ENCODE results near the gene MEGF6.

The MEGF6 gene

GRCh38 chr1:3553166-3553939 is 58.0 kb downstream of the MEGF6 start:
- ChIA-PET CTCF (interaction anchor here (1.2 to 1.4 kb wide), 2 partner anchors 13 to 66 kb away, joined by 3 to 4 read pairs; no protein-coding TSS in a partner anchor), POLR2A (no interaction called here)
- no peak for DNase-seq (ENCODE audit: extremely low spot score)
- no peak for TF ChIP-seq CTCF (IDR thresholded peaks at IDR 0.05; ENCODE audit: control extremely low read depth, extremely low read depth, low read depth, missing control alignments)

- POLR2A ChIA-PET: no interaction called here
- CTCF ChIA-PET: interaction anchor here (0.8 to 1.2 kb wide), 2 partner anchors 14 to 67 kb away, joined by 3 read pairs; no protein-coding TSS in a partner anchor
- TF ChIP-seq CTCF (IDR thresholded peaks at IDR 0.05; ENCODE audit: control extremely low read depth, extremely low read depth, low read depth, missing control alignments): no peak
- no peak for DNase-seq (ENCODE audit: extremely low spot score)
These were observed 58.6 kb downstream of the MEGF6 start for GRCh38 chr1:3552751-3553150.

GRCh38 chr1:3552176-3552575 is 59.1 kb downstream of the MEGF6 start:
- POLR2A ChIA-PET: no interaction called here
- CTCF ChIA-PET: interaction anchor here (0.8 kb wide), 1 partner anchor 68 kb away, joined by 3 read pairs; no protein-coding TSS in a partner anchor
- no peak for TF ChIP-seq CTCF (IDR thresholded peaks at IDR 0.05; ENCODE audit: control extremely low read depth, extremely low read depth, low read depth, missing control alignments)
- no peak for DNase-seq (ENCODE audit: extremely low spot score)

- ChIA-PET CTCF (no interaction called here), POLR2A (no interaction called here)
- DNase-seq (ENCODE audit: extremely low spot score): no peak
- no peak for TF ChIP-seq CTCF (IDR thresholded peaks at IDR 0.05; ENCODE audit: control extremely low read depth, extremely low read depth, low read depth, missing control alignments)
These were observed 59.6 kb downstream of the MEGF6 start for GRCh38 chr1:3551711-3552110.

GRCh38 chr1:3551290-3551678 is 60.0 kb downstream of the MEGF6 start:
- ChIA-PET CTCF (no interaction called here), POLR2A (no interaction called here)
- DNase-seq (ENCODE audit: extremely low spot score): no peak
- no peak for TF ChIP-seq CTCF (IDR thresholded peaks at IDR 0.05; ENCODE audit: control extremely low read depth, extremely low read depth, low read depth, missing control alignments)

- TF ChIP-seq CTCF (IDR thresholded peaks at IDR 0.05; ENCODE audit: control extremely low read depth, extremely low read depth, low read depth, missing control alignments): no peak
- ChIA-PET POLR2A (interaction anchor here (0.5 kb wide), 1 partner anchor 17 kb away, joined by 3 read pairs; no protein-coding TSS in a partner anchor), CTCF (no interaction called here)
- DNase-seq (ENCODE audit: extremely low spot score): no peak
These were observed 60.6 kb downstream of the MEGF6 start for GRCh38 chr1:3550511-3551289.
